WI38 (cell line): Measurements from ENCODE around the gene RANBP1.

ENCODE experiments used
- H3K4me3 ChIP-seq: 2 replicates; pipeline ENCODE4 v1.5.1; 2011; ENCODE audit warnings: low read depth, mild to moderate bottlenecking, control low read depth, low read length
- TF ChIP-seq, protein P1 (sequence below): IDR thresholded peaks from 2 replicates; pipeline ENCODE4 v1.5.1; 2012; ENCODE audit warnings: low read depth, mild to moderate bottlenecking, control low read depth, low read length

RANBP1 gene

DNA sequence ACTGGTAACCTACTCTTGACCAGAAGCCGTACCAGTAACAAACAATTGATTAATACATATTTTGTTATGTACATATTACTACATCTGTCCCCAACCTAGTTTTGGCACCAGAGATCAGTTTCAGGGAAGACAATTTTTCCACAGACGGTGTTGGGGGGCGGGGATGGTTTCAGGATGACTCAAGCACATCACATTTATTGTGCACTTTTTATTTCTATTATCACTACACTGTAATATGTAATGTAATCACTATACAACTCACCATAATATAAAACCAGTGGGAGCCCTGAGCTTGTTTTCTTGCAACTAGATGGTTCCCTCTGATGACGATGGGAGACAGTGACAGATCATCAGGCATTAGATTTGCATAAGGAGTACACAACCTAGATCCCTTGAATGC lies 20.4 kb upstream of the RANBP1 start:
- no peak overlapping the region for H3K4me3 ChIP-seq
- TF ChIP-seq, protein P1, sequence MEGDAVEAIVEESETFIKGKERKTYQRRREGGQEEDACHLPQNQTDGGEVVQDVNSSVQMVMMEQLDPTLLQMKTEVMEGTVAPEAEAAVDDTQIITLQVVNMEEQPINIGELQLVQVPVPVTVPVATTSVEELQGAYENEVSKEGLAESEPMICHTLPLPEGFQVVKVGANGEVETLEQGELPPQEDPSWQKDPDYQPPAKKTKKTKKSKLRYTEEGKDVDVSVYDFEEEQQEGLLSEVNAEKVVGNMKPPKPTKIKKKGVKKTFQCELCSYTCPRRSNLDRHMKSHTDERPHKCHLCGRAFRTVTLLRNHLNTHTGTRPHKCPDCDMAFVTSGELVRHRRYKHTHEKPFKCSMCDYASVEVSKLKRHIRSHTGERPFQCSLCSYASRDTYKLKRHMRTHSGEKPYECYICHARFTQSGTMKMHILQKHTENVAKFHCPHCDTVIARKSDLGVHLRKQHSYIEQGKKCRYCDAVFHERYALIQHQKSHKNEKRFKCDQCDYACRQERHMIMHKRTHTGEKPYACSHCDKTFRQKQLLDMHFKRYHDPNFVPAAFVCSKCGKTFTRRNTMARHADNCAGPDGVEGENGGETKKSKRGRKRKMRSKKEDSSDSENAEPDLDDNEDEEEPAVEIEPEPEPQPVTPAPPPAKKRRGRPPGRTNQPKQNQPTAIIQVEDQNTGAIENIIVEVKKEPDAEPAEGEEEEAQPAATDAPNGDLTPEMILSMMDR, result no peak

DNA sequence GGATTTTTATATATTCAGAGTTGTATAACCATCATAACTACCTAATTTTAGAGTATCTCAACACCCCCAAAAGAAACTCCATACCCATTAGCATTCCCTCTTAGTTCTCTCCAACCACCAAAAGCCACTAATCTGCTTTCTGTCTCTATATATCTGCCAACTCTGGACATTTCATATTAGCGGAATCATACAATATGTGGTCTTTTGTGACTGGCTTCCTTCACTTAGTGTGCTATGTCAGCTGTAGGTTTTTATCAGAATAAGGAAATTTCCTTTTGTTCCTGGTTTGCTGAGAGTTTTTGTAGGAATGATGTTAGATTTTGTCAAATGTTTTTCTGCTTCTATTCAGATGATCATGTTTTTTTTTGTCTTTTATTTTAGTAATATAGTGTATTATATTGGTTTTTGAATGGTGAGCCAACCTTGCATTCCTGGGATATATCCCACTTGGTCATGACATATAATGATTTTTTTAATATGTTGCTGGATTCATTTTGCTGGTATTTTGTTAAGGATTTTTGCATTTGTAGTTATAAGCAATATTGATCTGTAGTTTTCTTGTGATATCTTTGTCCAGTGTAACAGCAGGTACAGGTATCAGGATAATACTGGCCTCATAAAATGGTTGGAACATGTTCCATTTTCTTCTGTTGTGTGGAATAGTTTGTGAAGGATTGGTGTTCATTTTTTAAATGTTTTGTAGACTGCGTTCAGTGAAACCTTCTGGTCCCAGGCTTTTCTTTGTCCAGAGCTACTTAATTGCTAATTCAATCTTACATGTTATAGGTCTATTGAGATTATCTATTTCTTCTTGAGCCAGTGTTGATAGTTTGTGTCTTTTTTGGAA lies 19.1 kb upstream of the RANBP1 start:
- H3K4me3 ChIP-seq, result no peak overlapping the region
- TF ChIP-seq, protein P1, result no peak

DNA sequence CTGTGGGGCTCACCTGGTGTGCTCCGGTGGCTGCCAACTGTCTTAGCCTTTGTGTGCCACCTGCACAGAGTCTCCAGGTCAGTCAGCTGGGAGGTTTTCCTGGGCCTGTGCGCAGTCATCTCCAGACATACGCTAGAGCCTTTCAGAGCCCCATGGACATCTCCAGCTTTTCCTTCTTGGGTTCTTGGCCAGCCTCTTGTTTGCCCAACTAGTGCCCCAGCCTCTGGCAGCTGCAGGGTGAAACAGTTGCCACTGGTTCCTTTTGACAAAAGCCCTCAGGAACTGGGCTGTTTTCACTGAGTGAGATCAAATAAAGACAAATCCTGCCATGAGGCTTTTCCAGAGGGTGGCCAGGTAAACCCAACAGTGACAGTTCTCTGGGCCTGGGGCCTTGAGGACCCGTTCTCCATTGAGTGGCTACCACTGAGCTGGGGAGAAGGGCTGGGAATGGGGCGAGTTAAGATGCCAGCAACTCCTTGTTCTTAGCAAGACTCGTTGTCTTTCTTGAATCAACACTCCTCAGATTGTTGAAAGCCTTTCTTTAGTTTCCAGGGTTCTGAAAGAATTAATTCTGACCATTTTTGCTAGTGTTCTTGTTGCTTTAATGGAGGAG lies 16.7 kb upstream of the RANBP1 start:
- TF ChIP-seq, protein P1, result no peak
- H3K4me3 ChIP-seq, result no peak overlapping the region

DNA sequence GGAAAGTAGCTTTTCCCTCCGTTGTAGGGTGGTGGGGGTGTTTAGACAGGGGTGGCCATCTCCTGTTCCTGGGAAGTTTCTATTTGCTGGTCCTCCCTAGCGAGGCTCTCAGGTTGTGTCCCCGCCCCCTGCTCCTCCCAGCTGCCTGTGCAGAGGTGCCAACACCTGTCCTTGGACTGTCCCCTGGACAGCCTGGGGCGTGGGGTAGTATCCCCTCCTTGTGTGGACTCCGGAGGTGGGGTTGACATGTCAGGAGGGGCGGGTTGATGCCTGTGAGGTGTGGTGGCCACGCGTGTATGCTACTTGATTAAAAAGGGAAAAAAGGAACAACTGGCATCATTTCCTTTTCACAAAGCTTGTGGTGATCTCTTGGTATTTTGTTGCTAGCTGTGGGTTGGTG lies 14.3 kb upstream of the RANBP1 start:
- TF ChIP-seq, protein P1, result no peak
- no peak overlapping the region for H3K4me3 ChIP-seq

DNA sequence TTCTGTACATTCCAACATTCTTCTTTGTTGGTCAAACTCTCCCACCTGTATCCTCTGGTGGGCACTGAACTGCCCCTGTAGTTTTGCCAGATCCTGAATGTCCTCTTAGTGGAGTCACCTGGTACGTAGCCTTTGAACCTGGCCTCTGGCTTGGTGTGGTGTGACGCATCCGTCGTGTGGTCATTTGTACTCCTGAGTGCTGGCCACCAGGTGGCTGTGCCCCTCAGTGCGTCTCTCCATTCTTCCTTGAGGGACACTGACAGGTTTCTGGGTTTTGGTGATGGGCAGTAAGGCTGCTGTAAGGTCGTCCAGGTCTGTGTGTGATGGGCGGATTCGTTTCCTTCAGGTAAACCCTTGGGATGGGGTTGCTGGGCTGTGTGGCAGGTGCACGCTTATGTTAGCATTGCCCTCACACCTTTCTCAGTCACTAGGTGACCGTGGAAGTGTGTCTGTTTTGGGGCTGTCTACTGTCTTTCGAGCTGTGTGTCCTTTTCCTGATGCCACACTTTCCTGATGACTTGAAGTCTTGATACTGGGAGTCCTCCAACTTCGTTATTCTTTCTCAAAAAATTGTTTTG lies 13.6 kb upstream of the RANBP1 start:
- H3K4me3 ChIP-seq, result no peak overlapping the region
- TF ChIP-seq, protein P1, result no peak

DNA sequence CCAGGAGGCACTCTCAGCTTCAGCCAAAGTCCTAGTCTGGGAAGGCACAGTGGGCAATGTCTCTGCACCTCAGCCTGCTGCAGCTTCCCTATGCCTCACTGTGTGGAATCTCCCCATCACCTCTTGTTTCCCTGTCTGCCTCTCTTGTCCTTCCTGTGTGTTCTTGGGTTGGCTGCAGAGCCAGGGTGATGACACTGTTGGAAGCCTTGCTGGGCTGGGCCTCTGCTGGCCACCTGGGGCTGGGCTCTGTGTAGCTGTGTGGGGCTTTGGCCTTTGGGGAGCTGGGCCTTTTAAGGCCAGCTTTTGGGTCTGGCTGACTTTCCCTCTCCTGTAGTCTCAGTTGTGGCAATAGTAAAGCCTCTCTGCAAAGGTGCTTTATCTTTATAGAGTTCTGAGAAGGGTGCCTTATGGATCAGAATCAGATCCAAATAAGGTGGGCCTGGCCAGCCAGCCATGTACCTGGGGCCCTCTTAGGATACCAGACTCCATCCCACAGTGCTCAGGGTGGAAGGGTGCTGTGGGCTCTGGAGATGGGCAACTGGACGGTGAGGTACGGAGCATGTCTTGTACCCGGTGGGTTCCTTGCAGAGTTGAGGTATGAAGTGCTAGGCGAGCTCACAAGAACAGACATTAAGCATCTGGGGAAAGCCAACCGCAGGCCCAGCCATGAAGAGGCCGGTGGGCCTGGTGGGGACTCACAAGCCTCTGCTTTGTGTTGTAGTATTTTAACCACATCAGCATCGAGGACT lies 10.3 kb upstream of the RANBP1 start:
- no peak overlapping the region for H3K4me3 ChIP-seq
- TF ChIP-seq, protein P1, result no peak
